Prostate gland (tissue), 2 donors: Measurements from ENCODE around the gene MIXL1.

Source experiments
- POLR2A ChIP-seq: fragments of 450-650 bp; IDR thresholded peaks from one replicate; pipeline ENCODE4 v1.6.1; 2016; ENCODE audit warnings: antibody characterized with exemption, mild to moderate bottlenecking
- POLR2AphosphoS5 ChIP-seq: sonication (generic); formaldehyde crosslinking; IDR thresholded peaks from one replicate; pipeline ENCODE4 v1.6.1; 2017; ENCODE audit warnings: antibody characterized with exemption
- TF ChIP-seq, protein P1 (sequence below), 4 experiments: fragments of 200-600 bp in 2 of 4; fragments of 450-650 bp in 2 of 4; sonication (generic) in 2 of 4; IDR thresholded peaks; 1 replicate in 3 of 4; 2 replicates in 1 of 4; pipeline ENCODE4 v1.5.1; 2016 to 2019; ENCODE audit warnings: antibody characterized with exemption in 4 of 4, mild to moderate bottlenecking in 2 of 4, moderate library complexity in 2 of 4

DNA sequence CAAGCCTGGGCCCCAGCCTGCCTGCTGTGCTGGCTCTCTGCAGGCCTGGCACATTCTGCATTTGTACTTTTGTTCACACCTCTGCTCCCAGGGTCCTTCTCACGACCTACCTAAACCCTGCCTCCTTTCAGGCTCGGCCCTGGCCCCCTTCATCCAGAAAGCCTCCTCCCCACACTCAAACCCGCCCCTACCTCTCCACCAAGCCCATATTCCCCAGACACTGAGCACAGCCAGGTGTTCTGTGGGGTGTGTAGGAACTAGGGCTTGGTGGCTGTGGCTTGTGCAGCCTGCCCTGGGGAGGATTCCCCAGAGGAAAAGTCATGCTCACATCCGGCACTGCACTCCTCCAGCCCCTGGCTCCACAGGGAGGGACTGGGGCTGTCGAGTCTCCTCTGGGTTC is 8.2 kb upstream of the MIXL1 start:
- no peak for TF ChIP-seq POLR2A
- TF ChIP-seq, protein P1, sequence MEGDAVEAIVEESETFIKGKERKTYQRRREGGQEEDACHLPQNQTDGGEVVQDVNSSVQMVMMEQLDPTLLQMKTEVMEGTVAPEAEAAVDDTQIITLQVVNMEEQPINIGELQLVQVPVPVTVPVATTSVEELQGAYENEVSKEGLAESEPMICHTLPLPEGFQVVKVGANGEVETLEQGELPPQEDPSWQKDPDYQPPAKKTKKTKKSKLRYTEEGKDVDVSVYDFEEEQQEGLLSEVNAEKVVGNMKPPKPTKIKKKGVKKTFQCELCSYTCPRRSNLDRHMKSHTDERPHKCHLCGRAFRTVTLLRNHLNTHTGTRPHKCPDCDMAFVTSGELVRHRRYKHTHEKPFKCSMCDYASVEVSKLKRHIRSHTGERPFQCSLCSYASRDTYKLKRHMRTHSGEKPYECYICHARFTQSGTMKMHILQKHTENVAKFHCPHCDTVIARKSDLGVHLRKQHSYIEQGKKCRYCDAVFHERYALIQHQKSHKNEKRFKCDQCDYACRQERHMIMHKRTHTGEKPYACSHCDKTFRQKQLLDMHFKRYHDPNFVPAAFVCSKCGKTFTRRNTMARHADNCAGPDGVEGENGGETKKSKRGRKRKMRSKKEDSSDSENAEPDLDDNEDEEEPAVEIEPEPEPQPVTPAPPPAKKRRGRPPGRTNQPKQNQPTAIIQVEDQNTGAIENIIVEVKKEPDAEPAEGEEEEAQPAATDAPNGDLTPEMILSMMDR (IDR thresholded peaks at IDR 0.05): no peak
- TF ChIP-seq POLR2AphosphoS5: no peak
